Naive thymus-derived CD4-positive, alpha-beta T cell (primary cell): ENCODE measurements around the gene TMEM200A. TPM values are rescaled to one million over a fixed set of nuclear protein-coding genes. Genes with fewer than 3 reads are reported as not detected.

Experiments
- ATAC-seq: fragments of 150-1000 bp; cut with Tn5 transposase; 2 replicates; pipeline ENCODE4 v1.10.0; 2021; ENCODE audit warnings: mild to moderate bottlenecking, moderate library complexity
- CTCF ChIA-PET: fragments of 350-600 bp; sonication (Branson Sonifier 250); formaldehyde crosslinking; loops from one replicate; lab custom pipeline; 2021; ENCODE audit warnings: antibody characterized with exemption; lab: Charles Lee
- POLR2A ChIA-PET: fragments of 350-600 bp; sonication (Branson Sonifier 250); formaldehyde crosslinking; loops from one replicate; lab custom pipeline; 2021; ENCODE audit warnings: antibody characterized with exemption, inconsistent platforms; lab: Charles Lee
- DNase-seq, 9 donors: peaks; one replicate each; pipeline versions ENCODE4 v3.0.0 to v3.0.0-alpha.2; 2020 to 2022; ENCODE audit warnings: mixed read lengths in 1 of 9
- H3K27ac ChIP-seq: one replicate; pipeline ENCODE4 v1.7.0; 2013; ENCODE audit warnings: mild to moderate bottlenecking, low read depth, low read length, moderate library complexity
- H3K27me3 ChIP-seq, 2 donors: one replicate each; pipeline ENCODE4 v1.7.0; 2013; ENCODE audit warnings: low read length in 2 of 2, mild to moderate bottlenecking in 2 of 2, moderate library complexity in 2 of 2; ENCODE audit not compliant: control insufficient read depth in 2 of 2, insufficient read depth in 2 of 2
- H3K36me3 ChIP-seq, 3 experiments: 1 replicate in 2 of 3; 2 replicates in 1 of 3; pipeline ENCODE4 v1.7.0; 2013; ENCODE audit warnings: low read length in 3 of 3, mild to moderate bottlenecking in 3 of 3, moderate library complexity in 1 of 3; ENCODE audit not compliant: insufficient read depth in 3 of 3, control insufficient read depth in 2 of 3
- H3K4me1 ChIP-seq, 2 donors: one replicate each; pipeline ENCODE4 v1.7.0; 2013; ENCODE audit warnings: low read length in 2 of 2, mild to moderate bottlenecking in 2 of 2, moderate library complexity in 1 of 2; ENCODE audit not compliant: control insufficient read depth in 2 of 2, insufficient read depth in 2 of 2
- H3K4me3 ChIP-seq: 2 replicates; pipeline ENCODE4 v1.7.0; 2013; ENCODE audit warnings: mild to moderate bottlenecking, low read length
- H3K9me3 ChIP-seq, 3 experiments: 1 replicate in 2 of 3; 2 replicates in 1 of 3; pipeline ENCODE4 v1.7.0; 2013; ENCODE audit warnings: low read length in 3 of 3; ENCODE audit not compliant: control insufficient read depth in 2 of 3
- H3K27ac Mint-ChIP-seq, 9 donors: one replicate each; pipeline ENCODE4 v1.8.0; 2020 to 2022; ENCODE audit warnings: mixed read lengths in 9 of 9, mild to moderate bottlenecking in 8 of 9, moderate library complexity in 5 of 9, inconsistent platforms in 2 of 9
- H3K27me3 Mint-ChIP-seq, 5 donors: one replicate each; pipeline ENCODE4 v1.8.0; 2021 to 2022; ENCODE audit warnings: mixed read lengths in 5 of 5, mild to moderate bottlenecking in 1 of 5
- H3K36me3 Mint-ChIP-seq, 5 donors: one replicate each; pipeline ENCODE4 v1.8.0; 2020 to 2022; ENCODE audit warnings: mixed read lengths in 5 of 5, mild to moderate bottlenecking in 3 of 5, inconsistent platforms in 1 of 5
- H3K4me1 Mint-ChIP-seq, 7 donors: one replicate each; pipeline ENCODE4 v1.8.0; 2020 to 2022; ENCODE audit warnings: mixed read lengths in 7 of 7, mild to moderate bottlenecking in 3 of 7, inconsistent platforms in 1 of 7
- H3K4me3 Mint-ChIP-seq, 10 donors: one replicate each; pipeline ENCODE4 v1.8.0; 2020 to 2022; ENCODE audit warnings: mild to moderate bottlenecking in 10 of 10, mixed read lengths in 10 of 10, moderate library complexity in 6 of 10, inconsistent platforms in 2 of 10
- H3K9me3 Mint-ChIP-seq, 11 donors: one replicate each; pipeline ENCODE4 v1.8.0; 2020 to 2022; ENCODE audit warnings: mixed read lengths in 11 of 11, mild to moderate bottlenecking in 4 of 11, inconsistent platforms in 1 of 11, moderate library complexity in 1 of 11
- intact Hi-C, 2 donors: fragments of 100-400 bp; cut with micrococcal nuclease; formaldehyde crosslinking; loops; one replicate each; pipeline ENCODE4 v1.15.1; 2023
- polyA plus RNA-seq, 2 donors: library from polyadenylated mRNA; unstranded; fragments of 300-500 nt; fragmentation: Illumina TruSeq; gene quantifications; one replicate each; pipeline ENCODE4 v1.2.3, GENCODE V29; 2021
- total RNA-seq, 6 experiments: library from RNA in 5 of 6; stranded (reverse) in 5 of 6; gene quantifications; 1 replicate in 5 of 6; 2 replicates in 1 of 6; pipeline ENCODE4 v1.2.3 and lab custom pipeline; 2021 to 2026

Gene TMEM200A
- total and polyA plus RNA-seq, 7 experiments from 2014 or later: 0.15 to 7.2 (median 0.46) TPM; not detected in 1

DNA sequence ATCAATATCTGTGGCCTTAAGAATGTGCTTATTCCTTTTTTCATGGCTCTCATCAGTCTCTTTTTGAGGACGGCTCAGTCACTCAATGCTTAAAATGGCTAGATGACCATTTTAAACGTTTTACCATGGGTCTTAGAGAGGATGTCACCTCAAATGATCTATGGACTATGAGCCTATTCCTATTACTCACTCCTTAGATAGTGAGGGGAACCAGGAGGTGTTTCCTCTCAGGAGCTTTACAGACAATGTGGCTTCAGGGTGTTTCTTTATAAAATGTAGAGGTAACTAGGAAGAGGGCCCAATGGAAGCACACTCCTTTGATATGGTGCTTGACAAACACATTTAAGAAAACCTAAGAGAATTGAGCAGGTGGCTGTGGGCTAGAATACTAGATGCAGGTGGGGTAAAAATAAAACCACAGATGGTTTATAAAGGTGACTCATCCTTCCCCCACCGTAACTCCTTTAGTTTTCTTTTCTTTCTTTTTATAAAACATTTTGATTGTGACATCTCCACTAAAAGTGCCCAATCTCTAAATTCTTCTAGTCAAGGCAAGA lies 1.5 kb upstream of the TMEM200A start:
- no peak overlapping the region for H3K27ac ChIP-seq
- Mint-ChIP-seq H3K36me3 (peaks cover 0 to 10% (median 5%) of the 10 kb centered on the region in 5 donors), H3K9me3 (peaks cover 2 to 24% (median 10%) of the 10 kb centered on the region in 11 donors), H3K27ac (peak overlapping the region in 2 of 9 donors; percentile 55 to 64), H3K4me1 (peaks cover 7 to 26% (median 17%) of the 10 kb centered on the region in 7 donors), H3K27me3 (peaks cover 7 to 60% (median 41%) of the 10 kb centered on the region in 5 donors), H3K4me3 (peak overlapping the region; percentile 61 to 85 (median 76))
- ChIA-PET CTCF (no interaction called here), POLR2A (no interaction called here)
- H3K9me3 ChIP-seq: no peaks in the 10 kb centered on the region
- intact Hi-C loops: no loop called here
- H3K36me3 ChIP-seq: no peaks in the 10 kb centered on the region
- no peak for DNase-seq
- no peak for ATAC-seq
- no peak overlapping the region for H3K4me3 ChIP-seq
- peaks cover 4 to 5% of the 10 kb centered on the region in 2 donors for H3K4me1 ChIP-seq
- H3K27me3 ChIP-seq: no peaks in the 10 kb centered on the region

DNA sequence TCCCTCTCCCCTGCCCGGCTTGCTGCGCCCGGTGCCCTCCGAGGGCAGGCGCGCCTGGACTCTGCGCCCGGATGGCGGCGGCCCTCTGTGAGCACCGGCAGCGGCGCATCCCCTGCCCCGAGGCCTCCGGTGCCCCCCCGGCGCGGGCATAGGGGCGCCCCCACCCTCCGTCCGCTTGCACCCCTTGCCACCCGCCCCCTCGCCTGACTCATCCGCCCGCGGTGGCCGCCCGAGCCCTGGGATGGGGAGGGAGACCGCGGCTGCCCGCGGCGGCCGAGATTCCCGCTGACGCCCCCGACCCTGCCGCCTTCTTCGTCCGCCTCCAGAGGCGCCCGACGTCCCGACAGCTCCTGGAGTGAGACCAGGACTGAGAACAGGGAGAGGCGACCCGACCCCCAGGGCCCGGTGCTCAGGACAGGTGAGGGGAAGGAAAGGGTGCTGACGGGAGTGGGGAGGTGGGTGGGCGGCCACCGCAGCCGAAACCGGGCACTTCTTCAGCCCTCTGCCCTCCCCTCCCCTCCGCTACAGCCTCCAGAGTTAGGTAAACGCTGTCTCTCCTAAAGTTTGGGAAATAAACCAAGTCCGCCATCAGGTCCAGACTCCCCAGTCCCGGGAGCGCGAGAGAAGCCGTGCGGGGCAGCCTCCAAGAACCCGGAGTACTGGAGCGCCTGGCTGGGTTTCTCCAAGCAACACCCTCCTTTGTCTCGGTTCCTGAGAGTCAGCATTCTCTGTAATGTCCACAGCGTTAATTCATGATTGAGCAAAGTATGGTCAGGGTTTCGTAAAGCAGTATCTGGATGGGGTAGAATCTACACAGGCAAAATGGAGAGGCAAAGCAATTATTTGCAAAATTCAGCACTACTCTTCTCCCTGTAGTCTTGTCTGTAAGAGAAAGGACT lies 539 bp downstream of the TMEM200A start:
- CTCF ChIA-PET: interaction anchor here (0.5 kb wide), 1 partner anchor 332 kb away, joined by 4 read pairs; no protein-coding TSS in a partner anchor
- POLR2A ChIA-PET: interaction anchor here (0.6 kb wide), 1 partner anchor 149 kb away, joined by 5 read pairs; no protein-coding TSS in a partner anchor
- peak overlapping the region; percentile 68 for H3K4me3 ChIP-seq
- H3K27ac ChIP-seq: no peak overlapping the region
- Mint-ChIP-seq H3K4me3 (peak overlapping the region; percentile 65 to 90 (median 83)), H3K27ac (peak overlapping the region in 1 of 9 donors; percentile 8), H3K36me3 (peaks cover 0 to 16% (median 0%) of the 10 kb centered on the region in 5 donors), H3K4me1 (peaks cover 7 to 26% (median 17%) of the 10 kb centered on the region in 7 donors), H3K9me3 (peaks cover 0 to 10% (median 1%) of the 10 kb centered on the region in 11 donors), H3K27me3 (peaks cover 7 to 66% (median 38%) of the 10 kb centered on the region in 5 donors)
- peak in 2 of 9 donors; percentile 7 to 63 for DNase-seq
- H3K27me3 ChIP-seq: no peaks in the 10 kb centered on the region
- H3K36me3 ChIP-seq: no peaks in the 10 kb centered on the region
- H3K4me1 ChIP-seq: peaks cover 4 to 5% of the 10 kb centered on the region in 2 donors
- no peaks in the 10 kb centered on the region for H3K9me3 ChIP-seq
- intact Hi-C loops: loop anchor here (1.0 to 5.0 kb wide), 4 partner anchors 15 to 234 kb away; no protein-coding TSS in a partner anchor
- ATAC-seq: peak; percentile 52

DNA sequence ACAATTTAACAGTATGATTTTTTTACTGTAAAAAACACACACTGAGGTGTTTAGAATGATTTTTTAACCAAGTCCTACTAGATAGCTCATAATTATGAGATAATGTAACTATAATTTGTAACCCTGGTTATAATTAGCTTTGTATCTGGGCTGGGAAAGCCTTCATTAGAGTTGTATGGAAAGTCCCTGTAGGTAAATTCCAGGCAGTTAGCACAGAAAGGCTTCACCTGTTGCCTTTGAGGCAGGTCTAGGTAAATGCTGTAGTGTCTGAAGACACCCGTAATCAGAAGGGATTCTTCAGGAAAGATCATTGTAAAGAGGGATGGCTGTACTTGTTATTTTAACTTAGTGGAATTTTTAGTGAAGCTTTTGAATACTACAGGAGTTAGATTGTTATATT lies 1.9 kb downstream of the TMEM200A start:
- Histone ChIP-seq H3K4me3 (no peak overlapping the region), H3K27me3 (no peaks in the 10 kb centered on the region), H3K36me3 (no peaks in the 10 kb centered on the region), H3K4me1 (peaks cover 4 to 5% of the 10 kb centered on the region in 2 donors), H3K9me3 (no peaks in the 10 kb centered on the region), H3K27ac (no peak overlapping the region)
- Mint-ChIP-seq H3K4me1 (peaks cover 7 to 26% (median 17%) of the 10 kb centered on the region in 7 donors), H3K9me3 (peaks cover 0 to 6% (median 0%) of the 10 kb centered on the region in 11 donors), H3K36me3 (peaks cover 0 to 20% (median 0%) of the 10 kb centered on the region in 5 donors), H3K27ac (no peak overlapping the region), H3K27me3 (peaks cover 4 to 73% (median 37%) of the 10 kb centered on the region in 5 donors), H3K4me3 (peak overlapping the region in 2 of 10 donors; percentile 3 to 4)
- ChIA-PET CTCF (interaction anchor here (0.6 to 0.9 kb wide), 2 partner anchors 14 to 789 kb away, joined by 3 read pairs; no protein-coding TSS in a partner anchor), POLR2A (interaction anchor here (0.6 kb wide), 1 partner anchor 190 kb away, joined by 4 read pairs; no protein-coding TSS in a partner anchor)
- intact Hi-C loops: loop anchor here (1.0 to 5.0 kb wide), 3 partner anchors 14 to 235 kb away; no protein-coding TSS in a partner anchor
- DNase-seq: no peak
- no peak for ATAC-seq

DNA sequence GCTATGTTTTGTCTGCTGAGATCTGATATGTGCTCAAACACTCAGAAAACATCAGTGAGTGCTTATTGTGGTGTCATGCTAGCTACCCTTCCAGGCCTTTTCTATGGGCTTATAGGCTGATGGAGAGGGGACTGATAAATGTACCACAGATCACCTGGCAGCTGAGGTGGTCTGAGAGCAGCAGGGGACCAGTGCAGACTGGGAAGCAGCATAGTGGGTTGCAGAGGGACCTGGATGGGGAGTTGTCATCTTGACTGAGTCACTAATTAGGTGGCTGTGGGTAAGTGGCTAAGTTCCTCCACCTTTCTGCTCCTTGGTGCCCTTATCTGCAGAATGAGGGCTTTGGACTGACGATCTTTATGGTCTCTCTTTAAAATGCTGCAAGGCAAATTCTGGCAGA lies 2.8 kb downstream of the TMEM200A start:
- POLR2A ChIA-PET: interaction anchor here (0.6 kb wide), 1 partner anchor 191 kb away, joined by 4 read pairs; no protein-coding TSS in a partner anchor
- no peak overlapping the region for H3K27ac Mint-ChIP-seq

DNA sequence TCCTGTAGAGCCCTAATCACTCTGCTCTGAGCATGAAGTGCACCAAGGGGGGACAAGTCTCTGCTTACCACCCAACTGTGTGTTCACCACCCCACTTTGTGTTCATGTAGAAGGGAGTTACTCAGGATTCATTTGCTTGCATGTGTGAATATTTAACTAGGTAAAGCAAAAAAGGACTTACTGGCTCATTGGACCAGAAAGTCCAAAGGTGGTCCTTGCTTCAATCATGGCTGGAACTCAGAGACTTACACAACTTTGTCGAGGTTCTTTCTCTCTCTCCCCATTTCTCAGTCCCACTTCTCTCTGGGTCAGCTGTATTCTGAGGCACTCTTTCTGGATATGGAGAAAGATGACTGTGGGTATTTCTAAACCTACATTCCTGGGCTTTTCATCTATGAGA lies 4.0 kb downstream of the TMEM200A start:
- Histone ChIP-seq H3K9me3 (no peaks in the 10 kb centered on the region), H3K36me3 (no peaks in the 10 kb centered on the region), H3K27ac (no peak overlapping the region), H3K4me3 (no peak overlapping the region), H3K27me3 (no peaks in the 10 kb centered on the region), H3K4me1 (peaks cover 4 to 5% of the 10 kb centered on the region in 2 donors)
- intact Hi-C loops: loop anchor here (5.0 kb wide), 2 partner anchors 207 to 238 kb away; no protein-coding TSS in a partner anchor
- Mint-ChIP-seq H3K36me3 (peaks cover 0 to 17% (median 0%) of the 10 kb centered on the region in 5 donors), H3K4me1 (peaks cover 6 to 19% (median 9%) of the 10 kb centered on the region in 7 donors), H3K4me3 (no peak overlapping the region), H3K9me3 (peaks cover 0 to 3% (median 0%) of the 10 kb centered on the region in 11 donors), H3K27ac (no peak overlapping the region), H3K27me3 (peaks cover 0 to 55% (median 21%) of the 10 kb centered on the region in 5 donors)
- ChIA-PET POLR2A (no interaction called here), CTCF (no interaction called here)
- DNase-seq: no peak
- ATAC-seq: no peak

More for the DNA sequence above, 2.8 kb downstream of the TMEM200A start:
- ATAC-seq (no peak), DNase-seq (no peak)
- H3K27me3 ChIP-seq: no peaks in the 10 kb centered on the region
- H3K36me3 Mint-ChIP-seq: peaks cover 0 to 20% (median 0%) of the 10 kb centered on the region in 5 donors
- H3K9me3 ChIP-seq: no peaks in the 10 kb centered on the region
- intact Hi-C loops: loop anchor here (5.0 kb wide), 2 partner anchors 209 to 236 kb away; no protein-coding TSS in a partner anchor
- H3K9me3 Mint-ChIP-seq: peaks cover 0 to 3% (median 0%) of the 10 kb centered on the region in 11 donors
- peaks cover 4 to 5% of the 10 kb centered on the region in 2 donors for H3K4me1 ChIP-seq
- no peaks in the 10 kb centered on the region for H3K36me3 ChIP-seq
- H3K4me1 Mint-ChIP-seq: peaks cover 7 to 26% (median 17%) of the 10 kb centered on the region in 7 donors
- H3K27me3 Mint-ChIP-seq: peaks cover under 1 to 66% (median 30%) of the 10 kb centered on the region in 5 donors
- H3K4me3 ChIP-seq: no peak overlapping the region
- no peak overlapping the region for H3K27ac ChIP-seq
- CTCF ChIA-PET: interaction anchor here (0.6 to 0.9 kb wide), 2 partner anchors 13 to 789 kb away, joined by 3 read pairs; no protein-coding TSS in a partner anchor
- H3K4me3 Mint-ChIP-seq: peak overlapping the region in 1 of 10 donors; percentile 13

DNA sequence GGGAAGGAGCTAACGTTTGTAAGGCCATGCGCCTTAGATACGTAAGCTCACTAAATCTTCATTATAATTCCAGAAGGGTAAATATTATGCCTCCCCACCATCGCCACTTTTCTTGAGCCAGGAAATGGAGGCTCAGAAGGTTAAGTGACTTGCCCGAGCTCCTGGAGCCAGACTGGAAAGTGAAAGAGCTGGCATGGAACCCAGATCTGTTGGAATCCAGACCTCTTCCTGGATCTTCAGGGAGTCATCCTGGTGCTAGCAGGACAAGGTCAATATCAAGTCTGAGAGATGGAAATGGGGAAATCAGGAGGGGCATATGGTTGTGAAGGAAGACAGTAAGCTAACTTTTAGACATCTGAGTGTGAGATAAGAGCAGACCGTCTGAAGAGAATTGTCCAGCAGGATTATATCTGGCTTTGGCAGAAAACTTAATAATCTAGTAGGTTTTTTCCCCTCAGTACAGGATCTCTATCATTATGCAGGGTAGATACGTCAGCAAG lies 6.2 kb downstream of the TMEM200A start:
- Histone ChIP-seq H3K27me3 (no peaks in the 10 kb centered on the region), H3K4me1 (no peaks in the 10 kb centered on the region), H3K27ac (no peak overlapping the region), H3K36me3 (no peaks in the 10 kb centered on the region), H3K9me3 (no peaks in the 10 kb centered on the region), H3K4me3 (no peak overlapping the region)
- H3K9me3 Mint-ChIP-seq: peaks cover 0 to 3% (median 0%) of the 10 kb centered on the region in 11 donors
- intact Hi-C loops: no loop called here
- ChIA-PET POLR2A (no interaction called here), CTCF (no interaction called here)
- H3K4me3 Mint-ChIP-seq: no peak overlapping the region
- peaks cover 1 to 10% (median 2%) of the 10 kb centered on the region in 7 donors for H3K4me1 Mint-ChIP-seq
- no peak overlapping the region for H3K27ac Mint-ChIP-seq
- no peak for ATAC-seq
- H3K36me3 Mint-ChIP-seq: peaks cover 0 to 16% (median 0%) of the 10 kb centered on the region in 5 donors
- no peak for DNase-seq
- H3K27me3 Mint-ChIP-seq: peaks cover 0 to 46% (median 12%) of the 10 kb centered on the region in 5 donors
